ENCODE data around the gene PMS2. TPM values are rescaled to one million over a fixed set of nuclear protein-coding genes. Genes with fewer than 3 reads are reported as not detected.

Gene PMS2
- total RNA-seq, 2 donors from 2014 or later: 9.3 to 9.9 TPM

GRCh38 chr7:6035686-6036085 lies 26.8 kb upstream of the PMS2 start:
- Histone ChIP-seq H3K36me3 (peaks cover 11% of the 10 kb centered on the region), H3K27ac (no peak overlapping the region), H3K4me1 (no peaks in the 10 kb centered on the region), H3K9ac (ENCODE audit: low read depth in 2 of 2, low read length in 2 of 2) (no peak overlapping the region), H3K4me3 (no peak overlapping the region), H3K9me3 (no peaks in the 10 kb centered on the region), H3K27me3 (no peaks in the 10 kb centered on the region)
- no peak for DNase-seq
- no peak for TF ChIP-seq CTCF (IDR thresholded peaks at IDR 0.05)
- intact Hi-C loops (cut with DNase I): no loop called here

GRCh38 chr7:6035165-6035564 lies 26.3 kb upstream of the PMS2 start:
- Histone ChIP-seq H3K9me3 (no peaks in the 10 kb centered on the region), H3K27ac (no peak overlapping the region), H3K27me3 (no peaks in the 10 kb centered on the region), H3K36me3 (peaks cover 11% of the 10 kb centered on the region), H3K4me3 (no peak overlapping the region), H3K4me1 (no peaks in the 10 kb centered on the region), H3K9ac (ENCODE audit: low read depth in 2 of 2, low read length in 2 of 2) (no peak overlapping the region)
- DNase-seq: no peak
- TF ChIP-seq CTCF (IDR thresholded peaks at IDR 0.05): no peak
- intact Hi-C loops (cut with DNase I): no loop called here

- DNase-seq: no peak
- no peak for TF ChIP-seq CTCF (IDR thresholded peaks at IDR 0.05)
- intact Hi-C loops (cut with DNase I): no loop called here
- H3K9ac ChIP-seq (ENCODE audit: low read depth in 2 of 2, low read length in 2 of 2): no peak overlapping the region
- no peak overlapping the region for H3K27ac ChIP-seq
- no peaks in the 10 kb centered on the region for H3K4me1 ChIP-seq
- H3K27me3 ChIP-seq: no peaks in the 10 kb centered on the region
- no peaks in the 10 kb centered on the region for H3K9me3 ChIP-seq
- H3K36me3 ChIP-seq: peaks cover 6% of the 10 kb centered on the region
- no peak overlapping the region for H3K4me3 ChIP-seq
These were observed 23.8 kb upstream of the PMS2 start for GRCh38 chr7:6032641-6033040.

- Histone ChIP-seq H3K9ac (ENCODE audit: low read depth in 2 of 2, low read length in 2 of 2) (no peak overlapping the region), H3K9me3 (no peaks in the 10 kb centered on the region), H3K36me3 (peaks cover 6% of the 10 kb centered on the region), H3K27ac (no peak overlapping the region), H3K4me3 (no peak overlapping the region), H3K4me1 (peaks cover 1% of the 10 kb centered on the region), H3K27me3 (no peaks in the 10 kb centered on the region)
- no peak for DNase-seq
- no peak for TF ChIP-seq CTCF (IDR thresholded peaks at IDR 0.05)
- intact Hi-C loops (cut with DNase I): no loop called here
These were observed 23.3 kb upstream of the PMS2 start for GRCh38 chr7:6032167-6032566.

- no peaks in the 10 kb centered on the region for H3K9me3 ChIP-seq
- H3K36me3 ChIP-seq: peaks cover under 1% of the 10 kb centered on the region
- no peak overlapping the region for H3K4me3 ChIP-seq
- peaks cover 7% of the 10 kb centered on the region for H3K4me1 ChIP-seq
- intact Hi-C loops (cut with DNase I): no loop called here
- H3K9ac ChIP-seq (ENCODE audit: low read depth in 2 of 2, low read length in 2 of 2): no peak overlapping the region
- TF ChIP-seq CTCF (IDR thresholded peaks at IDR 0.05): no peak
- no peaks in the 10 kb centered on the region for H3K27me3 ChIP-seq
- no peak for DNase-seq
- no peak overlapping the region for H3K27ac ChIP-seq
These were observed 22.7 kb upstream of the PMS2 start for GRCh38 chr7:6031567-6031966.

GRCh38 chr7:6030988-6031387 lies 22.1 kb upstream of the PMS2 start, which contains the start of gene ANKRD61:
Gene ANKRD61, plus strand, starts transcription at chr7:6031376. Its CDS starts 0 bp downstream, at chr7:6031376.
- no peak within 1 kb of the TSS for H3K27ac ChIP-seq
- intact Hi-C loops (cut with DNase I): no loop called here
- DNase-seq: no peak

More at GRCh38 chr7:6030988-6031387, 22.1 kb upstream of the PMS2 start, which contains the start of gene ANKRD61:
- no peak for TF ChIP-seq CTCF (IDR thresholded peaks at IDR 0.05)
- Histone ChIP-seq H3K4me1 (peaks cover 7% of the 10 kb centered on the region), H3K27me3 (no peaks in the 10 kb centered on the region), H3K36me3 (no peaks in the 10 kb centered on the region), H3K4me3 (no peak within 1 kb of the TSS), H3K9me3 (no peaks in the 10 kb centered on the region), H3K9ac (ENCODE audit: low read depth in 2 of 2, low read length in 2 of 2) (no peak within 1 kb of the TSS)
